Adrenal gland (tissue), 5 donors: ENCODE results near the gene SLC25A22.

Experiments
- POLR2A ChIP-seq, 2 donors: fragments of 450-650 bp; IDR thresholded peaks; one replicate each; pipeline ENCODE4 v1.6.1; 2017; ENCODE audit warnings: antibody characterized with exemption in 2 of 2, mild to moderate bottlenecking in 2 of 2, moderate library complexity in 1 of 2
- TF ChIP-seq, protein P1 (sequence below), 6 experiments: fragments of 450-650 bp in 4 of 6; fragments of 200-600 bp in 2 of 6; sonication (generic) in 1 of 6; IDR thresholded peaks; 1 replicate in 5 of 6; 2 replicates in 1 of 6; pipeline versions ENCODE4 v1.5.1 to v1.8.0; 2016 to 2021; ENCODE audit warnings: antibody characterized with exemption in 6 of 6, mild to moderate bottlenecking in 2 of 6, moderate library complexity in 1 of 6
- donor health status: DM: no; HTN: no; CAD: no.

DNA sequence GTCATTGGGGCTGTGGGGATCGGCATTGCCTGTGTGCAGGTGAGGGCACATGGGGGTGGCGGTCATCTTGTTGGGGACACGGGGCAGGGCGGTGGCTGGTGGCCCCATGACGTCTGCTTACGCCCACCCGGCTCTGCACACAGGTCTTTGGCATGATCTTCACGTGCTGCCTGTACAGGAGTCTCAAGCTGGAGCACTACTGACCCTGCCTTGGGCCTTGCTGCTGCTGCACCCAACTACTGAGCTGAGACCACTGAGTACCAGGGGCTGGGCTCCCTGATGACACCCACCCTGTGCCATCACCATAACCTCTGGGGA is 39.9 kb upstream of the SLC25A22 start:
- TF ChIP-seq, protein P1, sequence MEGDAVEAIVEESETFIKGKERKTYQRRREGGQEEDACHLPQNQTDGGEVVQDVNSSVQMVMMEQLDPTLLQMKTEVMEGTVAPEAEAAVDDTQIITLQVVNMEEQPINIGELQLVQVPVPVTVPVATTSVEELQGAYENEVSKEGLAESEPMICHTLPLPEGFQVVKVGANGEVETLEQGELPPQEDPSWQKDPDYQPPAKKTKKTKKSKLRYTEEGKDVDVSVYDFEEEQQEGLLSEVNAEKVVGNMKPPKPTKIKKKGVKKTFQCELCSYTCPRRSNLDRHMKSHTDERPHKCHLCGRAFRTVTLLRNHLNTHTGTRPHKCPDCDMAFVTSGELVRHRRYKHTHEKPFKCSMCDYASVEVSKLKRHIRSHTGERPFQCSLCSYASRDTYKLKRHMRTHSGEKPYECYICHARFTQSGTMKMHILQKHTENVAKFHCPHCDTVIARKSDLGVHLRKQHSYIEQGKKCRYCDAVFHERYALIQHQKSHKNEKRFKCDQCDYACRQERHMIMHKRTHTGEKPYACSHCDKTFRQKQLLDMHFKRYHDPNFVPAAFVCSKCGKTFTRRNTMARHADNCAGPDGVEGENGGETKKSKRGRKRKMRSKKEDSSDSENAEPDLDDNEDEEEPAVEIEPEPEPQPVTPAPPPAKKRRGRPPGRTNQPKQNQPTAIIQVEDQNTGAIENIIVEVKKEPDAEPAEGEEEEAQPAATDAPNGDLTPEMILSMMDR (IDR thresholded peaks at IDR 0.05) = no peak
- no peak for TF ChIP-seq POLR2A (IDR thresholded peaks at IDR 0.05)
